Activated T-cell treated with anti-CD3 and anti-CD28 coated beads for 4 hours (primary cell): ENCODE measurements around the gene IP6K1.
"Not testable (repeated sequence)": the region's sequence is repeated elsewhere in the genome, so short reads cannot be mapped to it uniquely, and the experiment has no call there.

ENCODE experiments used
- DNase-seq: peaks from one replicate; pipeline ENCODE4 v3.0.0-alpha.2; 2020

Gene IP6K1

DNA sequence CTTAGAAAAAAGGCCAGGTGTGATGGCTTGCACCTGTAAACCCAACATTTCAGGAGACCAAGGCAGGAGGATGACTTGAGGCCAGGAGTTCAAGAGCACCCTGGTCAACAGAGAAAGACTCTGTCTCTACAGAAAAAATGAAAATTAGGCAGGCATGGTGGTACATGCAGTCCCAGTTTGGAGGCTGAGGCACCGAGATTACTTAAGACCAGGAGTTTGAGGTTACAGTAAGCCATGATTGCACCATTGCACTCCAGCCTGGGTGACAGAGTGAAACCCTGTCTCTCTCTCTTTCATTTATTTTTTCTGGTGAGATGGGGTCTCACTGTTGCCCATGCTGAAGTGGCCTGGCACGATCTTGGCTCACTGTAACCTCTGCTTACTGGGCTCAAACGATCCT is 24.7 kb downstream of the IP6K1 start:
- DNase-seq: no peak

DNA sequence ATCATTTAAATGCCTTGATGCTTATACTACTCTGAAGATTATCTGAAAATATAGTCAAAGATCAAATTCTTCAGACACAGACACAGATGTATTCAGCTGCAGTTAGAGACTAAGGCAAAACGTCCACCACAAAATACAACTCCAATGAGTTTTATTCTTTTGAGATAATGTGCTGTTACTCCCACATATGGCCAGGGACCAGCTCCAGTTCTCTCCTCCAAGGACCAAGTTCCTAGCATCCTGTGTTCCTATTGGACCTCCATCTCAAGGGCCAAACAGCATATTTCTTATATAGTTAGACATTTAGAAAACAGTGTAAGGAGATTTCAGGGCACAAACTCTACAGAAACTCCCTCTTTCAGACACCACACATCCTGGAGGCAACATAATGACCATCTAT is 27.1 kb downstream of the IP6K1 start:
- no peak for DNase-seq

DNA sequence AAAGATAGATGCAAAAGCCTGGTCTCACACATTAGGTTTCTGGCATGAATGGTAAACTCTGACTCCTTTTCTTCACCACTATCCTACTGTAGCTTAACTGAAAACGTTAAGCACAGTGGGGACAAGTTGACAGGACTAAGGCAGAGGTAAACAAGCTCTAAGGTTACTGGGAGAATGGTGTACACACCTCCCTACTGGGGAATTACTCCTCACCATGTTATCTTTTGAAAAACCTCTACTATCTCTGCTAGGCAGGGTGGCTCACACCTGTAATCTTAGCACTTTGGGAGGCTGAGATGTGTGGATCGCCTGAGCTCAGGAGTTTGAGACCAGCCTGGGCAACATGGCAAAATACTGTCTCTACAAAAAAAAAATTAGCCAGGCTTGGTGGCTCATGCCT is 29.1 kb downstream of the IP6K1 start:
- no peak for DNase-seq

DNA sequence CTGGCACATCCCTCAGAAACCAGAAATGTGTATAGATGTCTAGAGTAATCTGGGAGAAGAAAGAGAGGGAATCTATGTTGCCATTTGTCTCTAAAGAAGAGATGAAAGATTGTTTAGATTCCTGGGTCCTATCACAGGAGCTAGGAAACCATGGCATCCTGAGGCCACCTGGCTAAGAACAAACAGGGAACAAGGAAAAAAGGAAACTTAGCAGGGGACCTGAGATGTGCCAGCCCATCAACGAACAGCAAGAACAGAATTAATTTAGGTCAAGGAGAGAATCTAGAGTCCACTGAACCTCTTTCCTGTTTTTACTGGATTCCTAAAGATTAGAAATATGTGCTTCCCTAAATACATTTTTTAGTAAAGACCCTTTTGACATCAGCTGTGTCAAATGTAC is 30.3 kb downstream of the IP6K1 start:
- no peak for DNase-seq

DNA sequence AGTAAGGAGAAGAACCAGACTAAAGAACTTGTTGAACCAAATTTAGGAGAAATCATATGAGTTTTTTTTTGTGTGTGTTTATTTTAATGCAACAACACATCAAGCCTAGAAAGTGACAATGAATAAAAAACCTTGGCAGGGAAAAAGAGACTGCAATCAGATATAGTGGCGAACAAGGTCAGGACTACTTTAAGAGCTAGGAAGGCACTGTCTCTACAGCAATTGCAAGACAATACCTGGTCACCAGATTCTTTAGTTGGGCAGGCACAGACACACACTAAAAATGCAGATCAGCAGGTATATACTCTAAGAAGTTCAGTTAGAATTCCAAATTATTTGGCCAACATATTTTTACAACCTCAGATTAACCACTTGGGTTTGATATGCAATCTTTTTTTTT is 31.8 kb downstream of the IP6K1 start:
- no peak for DNase-seq

DNA sequence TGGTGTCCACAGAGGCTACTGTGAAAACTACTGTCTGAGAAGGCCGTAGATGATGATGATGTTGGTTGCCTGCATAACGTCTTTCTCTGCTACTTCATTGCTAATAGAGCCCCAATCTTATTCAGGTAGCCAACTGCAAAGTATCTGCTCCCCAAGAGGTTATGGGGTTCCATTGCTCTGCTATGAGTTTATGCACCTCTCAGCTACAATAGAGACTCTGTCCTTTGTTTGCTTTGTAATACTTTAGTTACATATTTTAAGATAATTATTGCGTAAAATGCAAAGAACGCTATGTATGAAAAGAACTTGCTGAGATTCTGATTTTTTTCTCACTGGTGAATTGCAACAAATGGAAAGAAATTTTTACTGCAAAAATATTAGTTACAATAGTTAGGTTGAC is 34.8 kb downstream of the IP6K1 start:
- DNase-seq: no peak

DNA sequence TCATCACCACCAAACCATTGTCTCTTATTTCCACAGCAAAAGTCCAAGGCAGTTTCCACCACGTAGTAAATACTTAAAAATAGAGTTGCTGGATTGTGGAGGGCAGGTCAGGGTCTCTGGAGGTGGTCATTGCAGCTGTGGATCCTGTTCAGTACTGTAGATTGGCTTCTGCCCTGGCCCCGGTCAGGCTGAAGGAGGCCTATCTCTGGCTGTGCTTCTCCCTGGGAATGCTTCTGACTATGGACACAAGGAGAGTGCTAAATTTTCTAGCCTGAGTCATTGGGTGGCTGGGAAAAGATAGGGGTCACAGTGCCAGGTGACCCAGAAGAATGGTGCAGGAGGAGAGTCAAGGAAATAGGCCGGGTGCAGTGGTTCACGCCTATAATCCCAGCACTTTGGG is 36.3 kb downstream of the IP6K1 start:
- DNase-seq: no peak

DNA sequence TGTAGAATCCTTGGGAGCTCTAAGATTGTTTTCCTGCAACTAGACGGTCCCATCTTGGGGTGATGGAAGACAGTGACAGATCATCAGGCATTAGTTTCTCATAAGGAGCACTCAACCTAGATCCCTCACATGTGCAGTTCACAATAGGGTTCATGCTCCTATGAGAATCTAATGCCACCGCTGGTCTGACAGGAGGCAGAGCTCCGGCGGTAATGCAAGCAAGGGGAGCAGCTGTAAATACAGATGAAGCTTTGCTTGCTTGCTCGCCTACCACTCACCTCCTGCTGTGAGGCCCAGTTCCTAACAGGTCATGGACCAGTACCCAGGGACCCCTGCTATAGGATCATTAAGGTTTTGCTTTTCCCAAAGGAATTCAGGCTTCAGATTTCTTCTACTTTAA is 37.5 kb downstream of the IP6K1 start:
- not testable (repeated sequence) for DNase-seq

DNA sequence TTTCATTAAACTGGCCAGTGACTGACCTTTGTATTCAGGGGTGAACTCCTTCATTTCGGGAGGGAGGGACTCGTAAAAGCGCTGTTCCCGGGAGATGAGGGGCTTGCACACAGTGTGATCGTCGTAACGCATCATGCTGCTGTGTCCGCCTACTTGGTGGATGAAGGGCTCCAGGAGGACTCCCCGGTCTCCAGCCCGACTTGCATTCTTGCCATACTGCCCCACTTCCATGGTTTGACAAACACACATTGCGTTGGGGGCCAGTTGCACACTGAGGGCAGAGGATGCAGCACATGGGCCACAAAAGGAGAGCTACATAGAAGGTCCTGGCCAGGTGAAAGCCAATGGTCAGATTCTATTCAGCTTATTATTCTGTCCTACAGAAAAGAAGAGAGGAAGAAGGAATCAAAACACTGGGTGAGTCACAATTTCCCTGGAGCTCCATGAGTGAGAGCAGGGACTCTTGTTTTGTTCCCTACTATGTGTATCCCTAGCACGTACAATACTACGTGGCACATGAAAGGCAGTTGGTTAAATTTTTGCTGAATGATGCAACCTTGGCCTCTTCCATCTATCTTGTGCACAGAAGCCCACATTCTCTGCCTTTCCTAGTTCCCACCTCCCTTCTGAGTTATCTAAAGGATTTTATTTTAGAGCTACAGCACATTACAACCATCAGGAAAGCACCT is 38.4 kb downstream of the IP6K1 start:
- no peak for DNase-seq

DNA sequence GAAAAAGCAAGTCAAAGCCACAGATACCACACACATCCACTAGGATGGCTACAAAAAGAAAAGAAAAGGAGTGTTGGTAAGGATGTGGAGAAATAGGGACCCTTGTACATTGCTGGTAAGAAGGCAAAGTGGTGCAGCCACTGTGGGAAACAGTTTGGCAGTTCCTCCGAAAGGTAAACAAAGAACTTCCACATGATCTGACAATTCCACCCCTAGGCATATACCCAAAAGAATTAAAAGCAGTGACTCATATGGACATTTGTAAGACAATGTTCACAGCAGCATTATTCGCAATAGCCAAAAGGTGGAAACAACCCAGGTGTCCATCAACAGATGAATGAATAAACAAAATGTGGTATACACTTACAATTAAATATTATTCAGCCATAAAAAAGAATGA is 40.4 kb downstream of the IP6K1 start:
- DNase-seq: no peak

DNA sequence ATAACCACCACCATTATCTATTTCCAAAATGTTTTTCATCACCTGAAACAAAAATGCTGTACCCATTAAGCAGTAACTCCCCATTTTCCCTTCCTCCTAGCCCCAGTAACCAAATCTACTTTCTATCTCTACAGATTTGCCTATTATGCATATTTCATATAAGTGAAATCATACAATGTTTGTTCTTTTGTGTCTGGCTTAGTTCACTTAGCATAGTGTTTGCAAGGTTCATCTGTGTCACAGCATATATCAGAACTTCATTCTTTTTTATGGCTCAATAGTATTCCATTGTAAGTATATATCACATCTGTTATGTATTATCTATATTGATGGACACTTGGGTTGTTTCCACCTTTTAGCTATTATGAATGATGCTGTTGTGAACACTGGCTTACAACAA is 45.9 kb downstream of the IP6K1 start:
- DNase-seq: no peak

DNA sequence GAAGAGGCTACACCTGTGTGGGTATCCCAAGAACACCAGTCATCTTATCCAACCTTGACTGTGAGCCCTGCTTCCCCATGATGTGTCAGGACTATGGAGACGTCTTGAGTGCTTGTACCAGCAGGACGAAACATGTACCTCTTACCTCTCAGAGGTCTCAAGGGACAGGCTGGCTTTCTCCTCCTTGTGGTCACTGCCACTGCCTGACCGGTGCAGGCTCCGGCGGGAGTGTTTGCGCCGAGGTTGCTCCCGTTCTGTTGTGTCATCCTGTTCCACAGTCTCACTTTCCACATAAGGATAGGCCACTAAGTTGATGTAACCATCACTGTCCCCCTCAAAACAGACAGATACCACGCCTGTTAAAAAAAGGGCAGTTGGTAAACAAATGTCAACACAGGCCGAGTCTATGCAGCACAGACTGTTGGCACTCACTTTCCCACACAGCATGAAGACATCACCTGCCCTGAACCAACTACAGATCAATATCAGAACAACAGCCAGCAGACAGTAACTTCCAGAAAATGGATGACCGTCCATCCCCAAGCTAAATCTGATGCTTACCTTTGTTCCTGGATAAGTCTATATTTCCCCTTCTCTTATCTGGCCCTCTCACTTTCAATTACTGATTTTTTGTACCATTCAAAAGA is 48.2 kb downstream of the IP6K1 start:
- no peak for DNase-seq

DNA sequence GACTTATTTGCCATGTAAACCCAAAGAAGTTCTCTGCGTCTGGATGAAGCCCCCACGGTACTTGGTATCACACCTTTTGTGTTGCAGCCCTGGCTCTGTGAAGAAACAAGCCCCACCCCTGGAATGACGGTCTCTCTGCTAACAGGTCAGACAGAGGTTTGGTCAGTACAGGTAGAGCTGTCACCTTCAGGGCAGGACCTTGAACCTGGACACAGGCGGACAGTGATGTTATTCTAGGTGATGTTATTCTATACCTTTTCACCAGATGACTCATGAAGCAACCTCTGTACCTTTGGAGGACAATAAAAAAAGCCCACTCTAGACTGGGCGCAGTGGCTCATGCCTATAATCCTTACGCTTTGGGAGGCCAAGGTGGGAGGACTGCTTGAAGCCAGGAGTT is 51.6 kb downstream of the IP6K1 start:
- DNase-seq: no peak

DNA sequence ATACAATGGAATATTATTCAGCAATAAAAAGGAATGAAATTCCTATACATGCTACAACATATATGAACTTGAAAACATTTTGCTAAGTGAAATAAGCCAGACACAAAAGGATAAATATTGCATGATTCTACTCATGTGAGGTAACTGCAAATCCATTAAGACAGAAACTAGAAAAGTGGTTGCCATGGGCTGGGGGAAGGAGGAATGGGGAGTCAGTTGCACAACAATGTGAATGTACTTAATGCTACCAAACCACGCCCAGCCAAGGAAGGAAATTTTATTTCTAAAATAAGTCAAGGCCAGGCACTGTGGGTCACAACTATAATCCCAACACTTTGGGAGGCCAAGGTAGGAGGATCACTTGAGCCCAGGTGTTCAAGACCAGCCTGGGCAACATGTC is 52.8 kb downstream of the IP6K1 start:
- DNase-seq: no peak

DNA sequence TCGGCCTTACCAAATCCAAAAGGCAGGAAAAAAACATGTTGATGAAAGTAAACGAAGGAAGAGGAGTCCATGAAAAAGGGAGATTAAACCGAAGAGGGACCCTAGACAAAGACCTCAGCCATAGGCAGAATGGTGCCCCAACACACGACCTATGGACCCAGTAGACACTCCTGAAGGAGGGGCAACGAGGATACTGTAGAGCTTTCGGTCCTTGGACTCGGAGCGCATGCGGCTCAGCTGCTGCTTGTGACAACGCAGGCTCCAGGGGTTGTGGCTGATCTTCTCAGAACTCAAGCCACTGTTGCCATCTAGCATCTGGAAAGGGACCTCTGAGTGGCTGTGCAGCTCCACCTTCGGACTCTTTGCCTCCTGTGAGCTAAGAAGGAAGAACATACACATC is 53.7 kb downstream of the IP6K1 start:
- DNase-seq: no peak

DNA sequence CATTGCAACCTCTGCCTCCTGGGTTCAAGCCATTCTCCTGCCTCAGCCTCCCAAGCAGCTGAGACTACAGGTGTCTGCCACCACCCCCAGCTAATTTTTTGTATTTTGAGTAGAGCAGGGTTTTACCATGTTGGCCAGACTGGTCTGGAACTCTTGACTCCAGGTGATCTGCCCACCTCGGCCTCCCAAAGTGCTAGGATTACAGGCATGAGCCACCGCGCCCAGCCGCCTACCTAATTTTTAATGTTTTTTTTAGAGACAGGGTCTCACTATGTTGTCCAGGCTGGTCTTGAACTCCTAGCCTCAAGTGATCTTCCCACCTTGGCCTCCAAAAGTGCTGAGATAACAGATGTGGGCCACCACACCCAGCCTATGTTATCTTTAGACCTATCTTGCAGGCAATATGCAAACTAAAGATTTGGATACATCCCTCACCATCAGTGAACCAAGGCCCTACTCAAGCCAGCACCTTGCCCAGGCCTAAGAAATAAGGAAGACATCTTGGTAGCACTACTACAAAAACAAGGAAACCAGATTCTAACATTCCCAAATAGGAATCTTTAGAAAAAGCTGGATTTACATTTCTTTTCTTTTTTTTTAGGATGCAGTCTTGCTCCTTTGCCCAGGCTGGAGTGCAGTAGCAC is 56.3 kb downstream of the IP6K1 start:
- DNase-seq: no peak

DNA sequence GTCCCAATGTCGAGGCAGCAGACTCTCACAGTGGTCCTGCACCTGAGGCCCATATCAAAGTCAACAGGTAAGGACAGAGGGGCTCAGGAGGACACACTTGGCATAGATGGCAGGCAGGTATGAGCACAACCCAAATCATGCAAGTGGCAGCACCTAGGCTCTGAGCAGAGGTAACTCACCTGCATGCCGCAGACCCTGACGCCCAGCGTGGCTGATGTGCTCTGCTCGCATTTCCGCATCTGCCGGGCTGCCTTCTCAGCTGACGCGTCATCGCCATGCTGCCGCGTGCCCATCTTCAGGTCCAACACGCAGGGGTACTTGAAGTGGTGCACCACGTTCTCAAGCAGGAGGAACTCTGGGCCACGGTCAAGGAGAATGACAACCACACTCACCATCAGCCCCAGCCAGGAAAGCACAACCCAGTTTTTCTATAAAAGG is 58.4 kb downstream of the IP6K1 start:
- no peak for DNase-seq

DNA sequence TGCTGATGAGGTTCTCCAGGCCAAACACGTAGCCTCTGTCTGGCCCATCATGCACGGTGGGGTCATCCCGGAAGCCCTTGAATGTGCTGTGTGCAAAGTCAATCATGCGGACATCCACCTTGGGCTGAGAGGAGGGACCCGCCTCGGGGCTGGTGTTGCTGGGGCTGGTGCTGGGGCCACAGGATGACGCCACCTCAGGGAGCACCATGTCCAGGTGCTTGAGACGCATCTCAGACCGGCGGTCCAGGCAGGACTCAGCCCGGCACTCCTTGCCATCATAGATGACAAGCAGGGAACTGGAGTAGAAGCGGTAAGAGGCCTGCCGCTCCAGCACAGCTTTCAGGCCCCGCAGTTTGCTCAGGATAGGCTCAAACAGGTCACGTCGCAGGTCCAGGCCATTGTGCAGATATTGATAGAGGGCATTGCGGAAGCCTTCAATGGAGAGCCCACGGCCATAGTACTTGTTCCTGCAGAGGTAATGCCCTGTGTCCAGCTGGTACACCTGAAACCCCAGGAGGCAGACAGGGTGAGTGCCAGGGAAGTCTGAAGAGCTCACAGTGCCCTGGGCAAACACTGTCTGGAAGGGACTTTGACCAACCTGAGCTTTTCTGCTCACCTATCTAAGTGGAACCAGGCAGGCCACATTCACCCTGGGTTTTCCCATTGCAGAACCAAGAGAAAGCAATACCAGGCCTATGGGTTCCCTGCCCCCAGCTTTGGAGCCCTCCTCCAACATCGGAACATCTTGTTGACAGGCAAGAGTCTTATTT is 59.0 kb downstream of the IP6K1 start:
- DNase-seq: no peak

DNA sequence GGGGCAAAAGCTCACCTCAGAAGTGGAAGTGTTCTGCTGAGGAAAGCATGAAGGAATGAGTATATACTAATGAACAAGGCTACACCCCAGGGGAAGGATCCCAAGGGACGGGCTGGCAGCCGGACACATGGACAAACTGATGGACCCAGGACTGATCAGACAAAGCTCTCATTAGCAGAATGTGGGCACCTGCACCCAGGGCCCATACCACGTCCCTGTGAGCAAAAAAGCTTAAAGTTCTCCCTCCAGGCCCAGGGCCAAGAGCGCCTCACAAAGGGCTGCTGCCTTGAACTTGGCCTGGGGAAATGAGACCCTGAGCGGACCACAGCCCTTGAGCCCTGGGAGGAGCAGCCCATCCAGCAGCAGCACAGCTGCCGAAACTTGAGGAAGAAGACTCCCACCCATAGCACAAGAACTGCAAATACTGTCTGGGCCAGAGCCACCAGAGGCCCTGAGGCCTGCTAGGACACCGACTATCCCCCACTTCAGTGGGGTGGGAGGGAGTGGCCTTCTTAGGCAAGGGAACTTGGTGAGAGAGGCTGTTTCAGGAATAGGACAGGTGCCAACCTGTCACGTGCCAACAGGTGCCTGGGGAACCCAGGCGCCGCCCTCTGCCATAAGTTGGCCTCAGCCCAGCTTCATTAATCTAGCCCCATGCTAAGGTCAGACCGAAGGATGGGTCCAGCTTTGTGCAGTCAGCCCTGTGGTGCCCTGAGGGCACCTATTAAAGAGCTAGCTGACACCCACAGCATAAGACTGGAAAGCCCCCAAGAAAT is 60.2 kb downstream of the IP6K1 start:
- DNase-seq: no peak

DNA sequence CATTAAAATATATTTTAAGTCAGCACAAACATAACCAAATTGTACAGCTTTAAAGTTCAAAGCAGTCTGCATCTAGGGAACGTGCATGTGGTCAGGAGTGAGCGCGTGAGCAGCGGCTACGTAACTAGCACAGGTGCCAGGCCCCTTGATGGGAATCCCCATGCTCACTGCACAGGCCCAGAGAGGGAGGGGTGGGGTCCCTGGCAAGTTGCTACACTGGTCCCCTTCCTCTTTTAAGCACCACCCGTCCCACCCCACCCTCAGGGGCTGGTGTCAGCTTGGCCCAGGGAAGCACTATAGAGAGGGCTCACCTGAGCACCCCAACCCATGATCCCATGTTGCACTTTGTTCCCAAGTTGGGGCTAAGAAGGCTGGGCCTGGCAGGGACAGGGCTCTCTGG is 61.8 kb downstream of the IP6K1 start:
- no peak for DNase-seq

DNA sequence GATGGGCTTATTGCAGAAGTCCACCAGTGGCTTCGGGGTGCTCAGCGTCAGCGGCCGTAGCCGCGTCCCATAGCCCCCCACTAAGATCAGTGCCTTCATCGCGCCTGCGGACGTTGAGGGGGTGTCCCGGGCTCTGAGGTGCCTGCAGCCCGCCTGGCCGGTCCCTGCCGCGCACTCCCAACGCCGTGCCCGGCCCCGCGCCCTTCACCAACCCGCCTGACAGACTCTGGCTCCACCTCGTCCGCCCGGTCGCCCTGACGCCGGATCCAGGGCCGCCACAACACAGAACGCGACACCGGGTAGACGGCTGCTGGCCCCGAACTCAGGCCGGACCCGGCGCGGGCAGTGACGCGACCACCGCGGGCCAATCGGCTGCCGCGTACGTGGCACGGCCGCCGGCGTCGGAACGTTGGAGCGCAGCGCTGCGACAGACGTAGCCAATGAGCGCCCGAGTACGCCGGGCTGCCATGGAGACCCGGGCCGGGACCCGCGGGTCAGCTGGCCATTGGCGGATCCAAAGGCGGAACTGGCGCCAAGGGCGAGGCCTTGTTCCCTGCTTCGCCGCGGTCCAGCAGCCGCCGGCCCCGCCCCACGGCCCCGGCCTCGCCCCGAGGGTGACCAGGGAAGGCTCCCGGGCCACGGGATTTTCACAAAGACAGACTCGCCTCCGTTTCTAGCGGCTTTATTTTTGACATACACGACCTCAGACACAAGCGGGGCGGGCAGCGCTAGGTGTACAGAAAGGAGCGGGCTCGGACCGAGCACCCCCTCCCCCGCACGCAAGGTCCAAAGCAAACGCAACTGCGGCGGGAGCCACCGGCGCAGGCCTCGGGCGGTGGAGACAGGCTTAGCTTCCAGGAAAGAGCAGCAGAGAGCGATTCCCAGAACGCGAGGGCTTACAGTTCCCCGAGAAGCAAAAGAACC is 62.5 kb downstream of the IP6K1 start, which contains the start of gene GMPPB:
Gene GMPPB, minus strand, starts transcription at position 324 of the 924 bp plus-strand sequence. Its CDS starts 225 bp downstream, at position 99.
- peak; percentile 76 for DNase-seq

DNA sequence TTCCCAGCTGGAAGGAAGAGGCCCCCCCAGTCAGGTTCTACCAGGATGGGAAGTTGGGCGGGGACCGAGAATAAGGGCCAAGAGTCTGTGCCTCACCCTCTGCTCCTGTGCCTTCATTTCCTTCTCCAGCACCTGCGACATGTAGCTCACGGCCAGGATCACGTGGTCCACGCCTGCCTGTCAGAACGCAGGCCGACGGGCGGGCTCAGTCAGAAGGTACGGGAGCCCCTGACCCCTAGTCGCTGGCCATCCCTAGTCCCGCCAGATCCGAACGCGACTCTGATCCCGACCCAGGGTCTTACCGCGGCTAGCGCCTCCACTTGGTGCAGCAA is 63.1 kb downstream of the IP6K1 start:
- DNase-seq: peak; percentile 39
